Measurements from ENCODE around the gene NR4A1. TPM values are rescaled to one million over a fixed set of nuclear protein-coding genes. Genes with fewer than 3 reads are reported as not detected.

Gene NR4A1
- total RNA-seq, 1 donor from 2014 or later, result 55.5 TPM

DNA sequence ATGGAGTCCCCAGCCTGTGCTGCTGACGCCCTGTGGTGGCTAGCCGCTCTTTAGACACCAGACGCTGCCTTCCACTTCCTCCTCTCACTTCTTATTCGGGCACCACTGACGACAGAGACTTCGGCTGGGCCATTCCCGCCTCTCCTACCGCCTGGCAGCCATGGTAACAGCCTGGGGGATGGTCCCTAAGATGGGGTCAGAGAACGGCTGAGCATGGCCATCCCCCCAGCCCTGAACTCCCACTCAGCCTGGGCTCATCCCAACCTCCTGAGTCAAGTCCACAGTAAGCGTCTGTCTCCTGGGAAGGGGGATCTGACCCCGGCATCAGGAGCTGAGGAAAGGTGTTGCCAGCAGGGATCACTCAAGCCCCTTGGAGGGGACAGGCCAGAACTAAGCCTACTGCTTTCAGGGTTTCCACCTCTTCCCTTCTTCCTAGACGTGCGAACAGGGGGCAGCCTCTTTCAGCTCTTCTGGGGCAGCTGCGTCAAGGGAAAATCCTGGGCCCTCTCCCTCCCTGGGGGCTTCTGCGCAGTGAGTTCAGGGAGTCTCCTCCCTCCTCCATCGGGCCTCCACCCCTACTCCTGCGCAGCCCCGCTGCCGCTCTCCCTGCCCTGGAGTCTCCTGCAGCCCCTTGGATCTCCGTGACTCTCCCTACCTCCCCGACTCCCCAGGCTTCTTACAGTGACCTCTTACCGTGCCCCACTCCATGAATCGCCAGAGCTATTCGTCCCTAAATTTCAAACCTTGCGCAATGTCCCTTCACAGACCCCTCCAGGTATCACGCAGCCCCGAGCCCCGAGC lies 45.1 kb upstream of the NR4A1 start:
- Histone ChIP-seq H3K9me3 (replicated peaks) (no peaks in the 10 kb centered on the region), H3K36me3 (peaks cover 9% of the 10 kb centered on the region), H3K27me3 (ENCODE audit: low read depth) (peaks cover 31% of the 10 kb centered on the region), H3K4me1 (peaks cover 62% of the 10 kb centered on the region), H3K27ac (replicated peaks) (peak overlapping the region; percentile 97), H3K4me3 (peak overlapping the region; percentile 86)
- DNase-seq, result no peak
- TF ChIP-seq, protein P1, sequence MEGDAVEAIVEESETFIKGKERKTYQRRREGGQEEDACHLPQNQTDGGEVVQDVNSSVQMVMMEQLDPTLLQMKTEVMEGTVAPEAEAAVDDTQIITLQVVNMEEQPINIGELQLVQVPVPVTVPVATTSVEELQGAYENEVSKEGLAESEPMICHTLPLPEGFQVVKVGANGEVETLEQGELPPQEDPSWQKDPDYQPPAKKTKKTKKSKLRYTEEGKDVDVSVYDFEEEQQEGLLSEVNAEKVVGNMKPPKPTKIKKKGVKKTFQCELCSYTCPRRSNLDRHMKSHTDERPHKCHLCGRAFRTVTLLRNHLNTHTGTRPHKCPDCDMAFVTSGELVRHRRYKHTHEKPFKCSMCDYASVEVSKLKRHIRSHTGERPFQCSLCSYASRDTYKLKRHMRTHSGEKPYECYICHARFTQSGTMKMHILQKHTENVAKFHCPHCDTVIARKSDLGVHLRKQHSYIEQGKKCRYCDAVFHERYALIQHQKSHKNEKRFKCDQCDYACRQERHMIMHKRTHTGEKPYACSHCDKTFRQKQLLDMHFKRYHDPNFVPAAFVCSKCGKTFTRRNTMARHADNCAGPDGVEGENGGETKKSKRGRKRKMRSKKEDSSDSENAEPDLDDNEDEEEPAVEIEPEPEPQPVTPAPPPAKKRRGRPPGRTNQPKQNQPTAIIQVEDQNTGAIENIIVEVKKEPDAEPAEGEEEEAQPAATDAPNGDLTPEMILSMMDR (IDR thresholded peaks at IDR 0.05; ENCODE audit: borderline replicate concordance), result no peak
- intact Hi-C loops (cut with micrococcal nuclease), result no loop called here

DNA sequence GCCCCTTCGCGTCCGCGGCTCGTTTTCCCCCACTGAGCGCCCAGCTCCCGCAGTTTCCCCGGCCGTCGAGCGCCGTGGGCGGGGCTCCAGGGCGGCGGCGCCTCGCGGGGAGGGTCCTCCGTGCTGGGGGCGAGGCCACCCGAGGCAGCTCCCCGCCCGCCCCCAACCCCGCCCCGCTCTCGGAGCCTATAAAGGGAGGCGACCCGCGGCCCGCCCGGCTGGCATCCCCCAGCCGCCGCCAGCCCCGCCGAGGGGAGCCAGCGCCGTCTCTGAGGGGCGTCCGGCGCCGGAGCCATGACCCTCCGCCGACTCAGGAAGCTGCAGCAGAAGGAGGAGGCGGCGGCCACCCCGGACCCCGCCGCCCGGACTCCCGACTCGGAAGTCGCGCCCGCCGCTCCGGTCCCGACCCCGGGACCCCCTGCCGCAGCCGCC lies 44.5 kb upstream of the NR4A1 start, which contains the start of gene TAMALIN:
TAMALIN (plus strand) TSS at position 221 of the 432 bp plus-strand sequence; CDS start at position 295, 74 bp downstream.
- Histone ChIP-seq H3K4me3 (peak within 1 kb of the TSS; percentile 86), H3K27ac (replicated peaks) (peak within 1 kb of the TSS; percentile 97), H3K27me3 (ENCODE audit: low read depth) (peaks cover 31% of the 10 kb centered on the region), H3K4me1 (peaks cover 68% of the 10 kb centered on the region), H3K9me3 (replicated peaks) (no peaks in the 10 kb centered on the region), H3K36me3 (peaks cover 15% of the 10 kb centered on the region)
- peak; percentile 79 for DNase-seq
- TF ChIP-seq, protein P1 (IDR thresholded peaks at IDR 0.05; ENCODE audit: borderline replicate concordance), result no peak
- intact Hi-C loops (cut with micrococcal nuclease), result no loop called here

DNA sequence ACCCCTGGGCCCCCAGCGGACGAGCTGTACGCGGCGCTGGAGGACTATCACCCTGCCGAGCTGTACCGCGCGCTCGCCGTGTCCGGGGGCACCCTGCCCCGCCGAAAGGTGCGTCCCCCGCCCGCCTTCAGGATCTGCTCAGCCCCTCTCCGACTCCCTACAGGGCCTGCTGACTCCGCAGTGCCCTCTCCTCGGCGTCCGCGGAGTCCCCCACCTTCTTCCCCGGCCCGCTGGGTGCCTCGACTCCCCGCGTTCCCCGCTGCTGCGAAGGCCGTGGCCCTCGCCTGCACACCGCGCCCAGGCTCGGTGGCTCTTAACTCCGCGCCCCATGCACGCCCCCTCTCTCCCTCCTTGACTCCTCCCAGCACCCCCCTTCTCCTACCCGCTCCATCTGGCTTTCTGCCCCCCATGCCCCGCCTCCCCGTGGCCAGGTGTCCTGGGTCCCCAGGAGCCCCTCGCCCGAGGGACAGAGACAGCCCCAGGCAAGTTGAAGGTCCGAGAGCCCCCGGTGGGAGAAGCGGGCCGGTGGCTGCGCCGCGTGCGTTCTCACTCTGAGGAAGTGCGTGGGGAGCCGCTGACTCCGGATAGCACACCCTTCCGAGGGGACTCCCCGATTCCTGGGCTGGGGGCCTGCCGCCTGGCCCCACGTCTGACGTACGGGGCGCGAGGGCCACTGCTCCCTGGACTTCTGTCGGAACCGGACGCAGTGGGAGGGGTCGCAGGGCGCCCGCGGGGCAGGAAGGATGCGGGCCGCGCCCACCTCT lies 43.9 kb upstream of the NR4A1 start:
- peak; percentile 60 for DNase-seq
- Histone ChIP-seq H3K4me1 (peaks cover 72% of the 10 kb centered on the region), H3K36me3 (peaks cover 21% of the 10 kb centered on the region), H3K4me3 (peak overlapping the region; percentile 86), H3K27me3 (ENCODE audit: low read depth) (peaks cover 31% of the 10 kb centered on the region), H3K9me3 (replicated peaks) (no peaks in the 10 kb centered on the region), H3K27ac (replicated peaks) (peak overlapping the region; percentile 97)
- TF ChIP-seq, protein P1 (IDR thresholded peaks at IDR 0.05; ENCODE audit: borderline replicate concordance), result no peak
- intact Hi-C loops (cut with micrococcal nuclease), result no loop called here

DNA sequence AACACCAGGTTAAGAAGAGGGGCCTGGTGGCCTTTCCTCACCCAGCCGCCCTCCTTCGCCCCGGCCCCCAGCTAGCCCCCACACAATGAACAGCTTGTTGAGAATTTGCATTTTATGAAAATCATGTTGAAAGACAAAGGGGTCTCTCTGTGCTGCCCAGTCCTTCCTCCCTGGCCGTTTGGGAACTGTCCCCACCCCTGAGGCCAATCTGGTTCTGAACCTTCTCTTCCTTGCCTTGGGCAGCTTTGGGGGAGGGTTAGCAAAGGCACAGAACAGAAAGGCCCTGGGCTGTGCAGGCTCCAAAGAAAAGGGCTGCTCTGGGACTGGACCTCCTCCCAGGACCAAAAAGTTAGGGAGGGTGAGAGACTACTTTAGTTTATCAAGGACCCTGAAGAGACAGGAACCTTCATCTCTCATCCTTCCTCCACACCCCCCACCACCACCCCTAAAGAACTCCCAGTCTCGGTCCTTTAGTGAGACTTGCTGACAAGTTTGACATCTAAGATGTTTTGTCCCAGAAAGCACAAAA lies 43.2 kb upstream of the NR4A1 start:
- no peaks in the 10 kb centered on the region for H3K9me3 ChIP-seq (replicated peaks)
- peaks cover 31% of the 10 kb centered on the region for H3K27me3 ChIP-seq (ENCODE audit: low read depth)
- intact Hi-C loops (cut with micrococcal nuclease), result no loop called here
- no peak for DNase-seq
- H3K27ac ChIP-seq (replicated peaks), result peak overlapping the region; percentile 97
- H3K36me3 ChIP-seq, result peaks cover 21% of the 10 kb centered on the region
- peaks cover 72% of the 10 kb centered on the region for H3K4me1 ChIP-seq
- H3K4me3 ChIP-seq, result peak overlapping the region; percentile 86
- TF ChIP-seq, protein P1 (IDR thresholded peaks at IDR 0.05; ENCODE audit: borderline replicate concordance), result no peak

DNA sequence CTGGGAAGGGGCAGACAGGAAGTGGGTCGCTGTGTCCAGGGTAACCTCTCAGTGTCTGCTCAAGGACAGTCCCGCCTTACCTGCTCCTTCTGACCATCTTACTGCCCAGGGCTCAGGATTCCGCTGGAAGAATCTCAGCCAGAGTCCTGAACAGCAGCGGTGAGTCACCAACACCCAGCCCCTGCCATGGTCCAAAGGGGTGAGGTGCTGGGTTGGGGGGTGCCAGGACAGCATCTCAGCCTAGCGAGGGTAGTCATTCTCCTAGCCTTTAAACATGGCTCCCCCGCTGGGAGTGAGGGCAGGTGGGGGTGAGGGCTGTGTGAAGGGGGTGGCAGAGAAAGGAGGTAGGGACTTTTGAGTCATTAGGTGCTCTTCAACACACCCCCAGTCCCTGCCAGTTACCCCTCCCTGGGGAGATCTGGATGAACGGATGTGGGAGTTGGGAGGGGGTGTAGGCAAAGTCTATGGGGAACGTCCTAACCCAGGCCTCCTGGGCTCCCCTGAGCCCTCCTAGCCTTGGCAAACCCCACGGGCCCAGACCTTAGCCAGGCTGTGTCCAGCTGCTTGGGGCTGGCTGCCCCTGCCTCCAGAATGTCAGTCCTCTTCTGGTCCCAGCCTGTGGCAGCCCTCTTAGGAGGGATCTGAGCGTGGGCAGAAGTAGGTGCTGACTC lies 42.0 kb upstream of the NR4A1 start:
- no peak for DNase-seq

More for the DNA sequence above, 42.0 kb upstream of the NR4A1 start:
- Histone ChIP-seq H3K27me3 (ENCODE audit: low read depth) (peaks cover 31% of the 10 kb centered on the region), H3K36me3 (peaks cover 31% of the 10 kb centered on the region), H3K9me3 (replicated peaks) (no peaks in the 10 kb centered on the region), H3K4me3 (peak overlapping the region; percentile 86), H3K27ac (replicated peaks) (peak overlapping the region; percentile 97), H3K4me1 (peaks cover 70% of the 10 kb centered on the region)
- intact Hi-C loops (cut with micrococcal nuclease), result no loop called here
- TF ChIP-seq, protein P1 (IDR thresholded peaks at IDR 0.05; ENCODE audit: borderline replicate concordance), result no peak

Measured in left ventricle myocardium inferior (tissue), 1 donor.